HPDE6-E6E7 (cell line): Measurements from ENCODE around the gene PDK2.

Experiments
- DNase-seq: peaks from one replicate; pipeline ENCODE4 v3.0.0; 2011; ENCODE audit warnings: missing footprints; ENCODE audit errors: extremely low spot score

The PDK2 gene

DNA sequence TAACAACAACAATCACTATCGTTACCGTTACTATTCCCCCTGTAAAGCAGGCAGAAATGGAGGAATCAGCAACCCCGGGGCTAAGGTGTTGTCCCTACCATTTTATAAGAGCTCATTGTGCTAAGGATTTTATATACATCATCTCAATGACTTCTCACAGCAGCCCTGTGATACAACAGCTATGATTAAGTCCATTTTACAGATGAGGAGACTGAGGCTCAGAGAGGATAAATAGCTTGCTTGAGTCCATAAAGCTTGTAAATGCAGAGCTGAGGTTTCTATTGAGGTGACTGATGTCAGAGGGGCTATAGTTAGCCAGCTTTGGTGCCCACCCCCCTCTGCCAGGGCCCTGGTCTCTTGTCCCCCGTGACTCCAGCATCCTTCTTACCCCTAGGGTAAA, 16.7 kb upstream of the PDK2 start:
- no peak for DNase-seq

DNA sequence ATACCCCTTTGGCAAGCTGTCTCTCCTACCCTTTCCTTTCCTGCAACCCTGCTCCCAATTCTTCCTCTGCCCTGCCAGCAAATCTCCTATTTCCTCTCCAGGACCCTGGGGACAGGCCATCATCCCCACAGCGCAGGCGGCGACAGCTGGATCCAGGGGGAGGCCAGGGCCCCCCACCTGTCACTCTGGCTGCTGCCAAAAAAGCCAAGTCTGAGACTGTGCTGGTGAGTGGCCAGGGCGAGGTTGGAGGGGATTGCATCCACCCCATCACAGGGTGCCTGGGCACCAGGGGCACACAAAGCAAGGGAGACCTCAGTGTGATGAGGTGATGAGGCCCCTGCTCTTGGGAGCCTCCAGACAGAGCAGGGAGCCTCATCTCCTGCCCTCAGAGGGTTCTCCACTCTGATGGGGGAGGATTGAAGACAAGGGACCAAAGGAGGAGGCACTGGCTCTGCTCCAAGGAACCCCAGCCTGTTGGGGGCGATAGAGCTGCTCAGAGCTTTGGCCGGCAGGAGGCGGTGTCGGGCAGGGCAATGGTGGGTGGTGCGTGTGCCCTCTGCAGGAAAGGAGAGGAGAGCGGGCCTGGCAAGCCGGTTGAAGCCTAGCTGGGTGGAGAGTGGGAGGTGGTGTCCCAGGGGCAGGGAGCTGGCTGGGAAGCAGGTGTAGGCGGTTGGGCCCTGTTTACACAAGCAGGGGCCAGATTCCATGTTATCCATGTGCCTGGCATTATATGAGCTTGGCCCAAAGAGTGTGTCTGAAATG, 15.6 kb upstream of the PDK2 start:
- DNase-seq, result no peak

DNA sequence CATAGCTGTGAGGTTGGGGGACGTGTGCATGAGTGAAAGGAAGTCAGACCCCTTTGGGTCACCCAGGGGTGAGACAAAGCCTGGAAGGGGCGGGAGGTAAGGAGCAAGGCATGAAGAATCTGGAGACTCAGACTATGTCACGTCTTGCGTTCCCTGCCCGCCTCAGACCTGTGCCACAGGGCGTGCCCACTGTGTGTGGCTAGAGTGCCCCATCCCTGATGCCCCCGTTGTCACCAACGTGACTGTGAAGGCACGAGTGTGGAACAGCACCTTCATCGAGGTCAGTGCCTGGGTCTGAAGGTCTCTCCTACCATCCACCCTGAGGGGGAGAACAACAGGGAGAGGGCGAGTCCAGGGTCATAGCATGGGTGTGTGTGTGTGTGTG, 15.1 kb upstream of the PDK2 start:
- DNase-seq, result no peak

DNA sequence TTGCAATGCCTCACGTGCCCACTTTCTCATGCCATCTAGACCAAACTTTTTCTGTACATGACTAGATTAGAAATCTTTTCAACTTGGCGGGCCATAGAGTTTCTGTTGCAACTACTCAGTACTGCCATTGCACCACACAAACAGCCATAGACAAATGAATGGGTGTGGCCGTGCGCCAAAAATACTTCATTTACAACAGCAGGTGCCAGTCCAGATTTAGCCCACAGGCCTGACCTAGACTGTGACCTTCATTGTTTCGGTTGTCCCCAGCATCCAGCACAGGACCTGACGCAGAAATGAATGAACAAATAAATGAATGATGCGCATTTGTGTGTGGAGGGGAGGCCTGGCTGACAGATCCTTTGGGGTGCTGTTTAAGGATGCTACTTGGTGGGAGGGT, 14.3 kb upstream of the PDK2 start:
- no peak for DNase-seq

DNA sequence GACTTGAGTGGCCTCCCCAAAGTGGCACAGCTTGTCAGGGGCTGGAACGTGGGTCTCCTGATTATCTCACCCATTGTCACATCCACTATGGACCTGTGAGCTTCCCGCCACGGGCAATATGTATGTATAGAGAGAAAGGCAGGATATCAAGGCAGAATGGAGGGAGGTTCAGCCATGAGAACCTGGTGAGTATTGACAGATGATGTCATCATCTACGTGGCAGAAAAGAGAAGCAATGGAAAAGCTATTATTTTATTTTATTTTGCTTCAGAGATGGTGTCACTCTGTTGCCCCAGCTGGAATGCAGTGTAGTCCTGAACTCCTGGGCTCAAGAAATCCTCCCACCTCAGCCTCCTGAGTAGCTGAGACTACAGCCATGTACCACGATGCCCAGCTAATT, 13.4 kb upstream of the PDK2 start:
- DNase-seq, result no peak

DNA sequence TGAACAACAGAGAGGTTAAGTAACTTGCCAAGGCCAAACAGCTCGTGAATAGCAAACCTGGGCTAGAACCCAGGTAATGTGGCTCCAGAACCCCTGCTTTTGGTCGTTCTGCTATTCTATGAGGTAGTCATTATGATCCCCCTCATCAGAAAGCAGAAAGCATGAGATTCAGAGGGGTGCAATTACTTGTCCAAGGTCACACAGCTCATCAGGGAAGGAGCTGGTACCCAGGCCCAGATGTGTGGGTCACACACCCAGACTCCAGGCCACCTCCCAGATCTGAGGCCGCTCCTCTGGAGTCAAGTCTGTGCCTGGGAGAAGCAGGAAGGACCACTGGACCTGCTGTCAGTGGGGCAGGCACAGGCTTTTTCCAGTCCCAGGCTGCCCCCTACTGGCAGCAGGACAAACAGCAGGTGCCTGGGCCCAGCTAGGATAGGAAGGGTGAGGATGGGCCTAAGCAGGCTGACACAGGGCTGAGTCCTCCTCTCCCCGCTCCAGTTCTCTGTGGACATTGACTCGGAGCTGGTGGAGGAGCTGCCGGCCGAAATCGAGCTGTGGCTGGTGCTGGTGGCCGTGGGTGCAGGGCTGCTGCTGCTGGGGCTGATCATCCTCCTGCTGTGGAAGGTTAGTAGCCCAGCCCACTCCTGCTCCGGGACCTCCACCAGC, 7.8 kb upstream of the PDK2 start:
- DNase-seq, result peak; percentile 69

DNA sequence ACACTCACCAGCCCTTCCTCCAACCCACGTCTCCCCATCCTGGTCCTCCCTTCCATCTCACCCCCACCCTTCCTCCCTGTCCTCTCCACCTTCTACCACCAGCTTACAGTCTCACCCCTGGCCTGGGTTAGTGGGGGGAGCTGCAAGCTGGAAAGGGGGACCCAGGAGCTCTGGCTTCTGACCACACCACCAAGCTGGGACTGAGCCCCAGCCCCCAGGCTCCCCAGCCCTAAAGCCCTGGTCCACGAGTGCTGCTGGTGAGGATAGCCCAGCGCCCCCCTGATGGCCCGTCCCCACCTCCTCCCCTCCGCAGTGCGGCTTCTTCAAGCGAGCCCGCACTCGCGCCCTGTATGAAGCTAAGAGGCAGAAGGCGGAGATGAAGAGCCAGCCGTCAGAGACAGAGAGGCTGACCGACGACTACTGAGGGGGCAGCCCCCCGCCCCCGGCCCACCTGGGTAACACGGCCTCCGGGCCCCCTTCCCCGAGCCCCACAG, 7.2 kb upstream of the PDK2 start:
- DNase-seq, result no peak

DNA sequence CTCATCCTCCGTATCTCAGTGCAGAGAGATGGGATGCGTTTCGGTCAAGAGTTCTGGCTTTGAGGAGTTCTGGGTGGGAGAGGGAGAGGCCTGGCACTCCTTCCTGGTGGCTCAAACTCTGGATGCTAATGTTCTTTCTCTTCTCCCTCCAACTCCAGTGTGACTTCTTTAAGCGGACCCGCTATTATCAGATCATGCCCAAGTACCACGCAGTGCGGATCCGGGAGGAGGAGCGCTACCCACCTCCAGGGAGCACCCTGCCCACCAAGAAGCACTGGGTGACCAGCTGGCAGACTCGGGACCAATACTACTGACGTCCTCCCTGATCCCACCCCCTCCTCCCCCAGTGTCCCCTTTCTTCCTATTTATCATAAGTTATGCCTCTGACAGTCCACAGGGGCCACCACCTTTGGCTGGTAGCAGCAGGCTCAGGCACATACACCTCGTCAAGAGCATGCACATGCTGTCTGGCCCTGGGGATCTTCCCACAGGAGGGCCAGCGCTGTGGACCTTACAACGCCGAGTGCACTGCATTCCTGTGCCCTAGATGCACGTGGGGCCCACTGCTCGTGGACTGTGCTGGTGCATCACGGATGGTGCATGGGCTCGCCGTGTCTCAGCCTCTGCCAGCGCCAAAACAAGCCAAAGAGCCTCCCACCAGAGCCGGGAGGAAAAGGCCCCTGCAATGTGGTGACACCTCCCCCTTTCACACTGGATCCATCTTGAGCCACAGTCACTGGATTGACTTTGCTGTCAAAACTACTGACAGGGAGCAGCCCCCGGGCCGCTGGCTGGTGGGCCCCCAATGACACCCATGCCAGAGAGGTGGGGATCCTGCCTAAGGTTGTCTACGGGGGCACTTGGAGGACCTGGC, 6.0 kb upstream of the PDK2 start:
- DNase-seq, result no peak

DNA sequence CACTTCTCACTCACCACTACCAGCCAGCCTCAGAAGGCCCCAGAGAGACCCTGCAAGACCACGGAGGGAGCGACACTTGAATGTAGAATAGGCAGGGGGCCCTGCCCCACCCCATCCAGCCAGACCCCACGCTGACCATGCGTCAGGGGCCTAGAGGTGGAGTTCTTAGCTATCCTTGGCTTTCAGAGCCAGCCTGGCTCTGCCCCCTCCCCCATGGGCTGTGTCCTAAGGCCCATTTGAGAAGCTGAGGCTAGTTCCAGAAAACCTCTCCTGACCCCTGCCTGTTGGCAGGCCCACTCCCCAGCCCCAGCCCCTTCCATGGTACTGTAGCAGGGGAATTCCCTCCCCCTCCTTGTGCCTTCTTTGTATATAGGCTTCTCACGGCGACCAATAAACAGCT, 5.1 kb upstream of the PDK2 start:
- no peak for DNase-seq

DNA sequence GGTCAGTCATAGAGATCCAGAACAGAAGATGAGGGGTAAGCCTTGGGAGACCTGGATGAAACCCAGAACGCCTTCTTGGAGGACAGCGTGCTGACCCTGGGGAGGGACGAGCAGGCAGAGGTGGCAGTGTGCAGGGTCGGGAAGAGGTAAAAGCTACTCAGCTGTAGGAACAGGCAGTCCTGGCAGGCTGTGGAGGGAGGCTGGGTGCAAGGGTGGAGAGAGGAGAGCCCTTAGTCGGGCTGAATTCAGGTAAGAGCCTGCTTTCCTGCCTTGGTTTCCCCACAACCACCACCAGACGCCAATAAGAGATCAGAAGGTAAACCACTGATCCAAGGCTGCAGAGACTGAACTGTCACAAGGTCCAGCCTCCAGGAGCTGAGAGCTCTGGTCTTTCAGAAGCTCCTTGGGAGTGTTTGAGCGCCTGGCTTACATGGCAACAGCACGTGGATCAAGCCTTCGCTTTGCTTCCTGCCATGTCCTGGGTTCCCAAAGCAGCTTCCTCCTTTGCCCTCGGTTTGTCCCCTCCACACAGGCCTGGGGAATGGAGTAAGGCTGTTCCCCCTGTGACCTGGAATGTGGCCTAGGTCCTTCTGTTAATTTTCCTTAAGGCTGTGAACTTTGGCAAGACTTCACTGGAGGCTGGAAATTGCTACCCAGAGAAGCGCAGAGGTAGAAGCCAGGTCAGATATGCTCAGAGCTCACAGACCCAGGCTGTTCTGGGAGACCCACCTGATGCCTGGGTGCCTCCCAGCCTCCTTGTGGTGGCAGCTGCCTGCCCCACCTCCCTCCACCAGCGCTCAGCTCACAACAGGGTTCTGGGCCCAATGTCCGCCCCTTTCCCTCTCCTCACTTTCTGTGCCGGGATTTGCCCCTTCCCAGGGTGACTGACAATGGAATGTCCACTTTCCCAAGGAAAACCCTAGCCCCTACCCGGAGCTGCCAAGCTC, 3.9 kb upstream of the PDK2 start:
- DNase-seq, result no peak

DNA sequence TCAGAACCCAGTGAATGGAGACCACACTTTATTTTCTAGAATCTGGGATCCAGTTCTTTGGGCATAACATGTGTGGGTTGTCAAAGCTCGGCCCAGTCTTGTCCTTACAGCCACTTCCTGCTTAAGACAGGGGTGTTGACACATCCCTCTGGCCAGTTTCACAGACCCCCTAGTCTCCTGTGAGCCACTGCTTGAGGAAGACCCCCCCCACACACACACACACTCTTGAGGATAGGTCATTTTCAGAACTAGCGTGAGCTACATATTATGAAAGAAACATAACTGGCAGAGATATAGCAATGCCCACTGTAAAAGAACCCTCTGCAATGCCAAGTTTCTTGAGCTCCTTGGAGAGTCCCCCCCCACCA, 3.2 kb upstream of the PDK2 start:
- no peak for DNase-seq

DNA sequence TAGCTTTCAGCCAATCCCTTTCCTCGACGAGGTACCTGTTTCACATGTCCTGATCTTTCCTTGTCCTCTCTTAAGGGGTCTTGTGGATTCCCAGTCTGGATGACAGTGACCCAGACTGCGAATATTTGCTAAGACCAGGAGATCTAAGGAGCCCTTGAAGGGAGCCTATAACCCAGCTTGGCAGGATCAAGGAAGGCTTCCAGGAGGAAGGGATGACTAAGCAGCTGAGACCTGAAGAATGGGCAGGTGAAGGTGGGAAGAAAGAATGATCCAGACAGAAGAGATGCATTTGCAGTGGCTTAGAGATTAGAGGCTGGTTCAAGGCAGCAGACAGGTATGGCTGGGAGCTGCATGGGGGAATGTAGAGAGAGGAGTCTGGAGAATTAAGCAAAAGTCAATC, 1.9 kb upstream of the PDK2 start:
- DNase-seq, result no peak

DNA sequence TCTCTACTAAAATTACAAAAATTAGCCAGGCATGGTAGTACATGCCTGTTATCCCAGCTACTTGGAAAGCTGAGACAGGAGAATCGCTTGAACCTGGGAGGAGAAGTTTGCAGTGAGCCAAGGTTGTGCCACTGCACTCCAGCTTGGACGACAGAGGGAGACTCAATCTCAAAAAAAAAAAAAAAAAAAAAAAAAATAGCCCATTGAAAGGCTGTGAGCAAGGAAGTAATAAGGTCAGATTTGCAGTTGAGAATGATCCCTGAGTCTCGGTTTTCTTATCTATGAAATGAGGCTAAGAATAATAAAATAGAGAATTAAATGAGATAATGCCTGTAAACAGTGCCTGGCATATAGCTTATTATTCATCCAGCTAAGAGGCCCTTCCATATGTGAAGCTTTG, 1.3 kb upstream of the PDK2 start:
- DNase-seq, result no peak

DNA sequence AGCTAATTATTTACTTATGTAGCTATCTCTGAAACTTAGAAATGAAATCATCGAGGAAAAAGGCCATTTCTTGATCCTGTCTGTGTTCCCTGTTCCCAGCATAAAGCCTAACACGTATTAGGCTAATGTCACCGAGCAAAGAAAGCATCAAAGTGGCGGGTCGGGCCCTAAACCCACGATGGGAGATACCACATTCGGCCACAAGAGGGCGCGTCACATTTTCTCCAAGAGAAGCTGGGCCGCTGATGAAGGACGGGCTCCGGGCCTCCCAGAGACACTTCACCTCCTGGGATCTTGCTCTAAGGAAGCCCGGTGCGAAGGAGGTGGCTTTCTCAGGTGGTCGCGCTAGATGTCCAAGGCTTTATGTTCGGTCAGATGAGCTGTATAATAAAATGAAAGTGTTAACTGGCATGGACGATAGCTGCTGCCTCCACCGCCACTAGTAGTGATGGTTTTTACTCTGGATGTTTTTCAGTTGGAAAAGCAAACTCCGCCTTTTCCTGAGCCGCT, 853 bp upstream of the PDK2 start:
- peak; percentile 83 for DNase-seq

DNA sequence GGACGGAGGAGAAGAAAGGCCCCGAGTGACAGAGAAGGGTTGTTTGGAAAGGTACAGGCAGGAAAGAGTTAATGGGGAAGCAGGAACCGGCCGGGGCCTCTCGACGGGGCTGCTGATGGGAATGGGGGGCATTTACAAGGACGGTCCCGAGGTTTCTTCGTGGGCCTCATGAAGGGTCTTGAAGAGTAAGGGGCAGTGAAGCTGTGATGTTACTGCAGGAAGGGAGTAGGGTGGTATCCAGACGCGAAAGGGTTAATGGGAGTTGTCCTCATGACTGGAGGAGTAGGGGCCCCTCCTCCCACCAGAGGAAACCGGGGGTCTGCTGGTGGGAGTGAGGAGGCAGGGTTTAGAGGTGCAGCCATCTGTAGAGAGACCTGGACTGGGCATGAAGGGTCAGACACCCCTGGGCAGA, 481 bp downstream of the PDK2 start:
- no peak for DNase-seq

DNA sequence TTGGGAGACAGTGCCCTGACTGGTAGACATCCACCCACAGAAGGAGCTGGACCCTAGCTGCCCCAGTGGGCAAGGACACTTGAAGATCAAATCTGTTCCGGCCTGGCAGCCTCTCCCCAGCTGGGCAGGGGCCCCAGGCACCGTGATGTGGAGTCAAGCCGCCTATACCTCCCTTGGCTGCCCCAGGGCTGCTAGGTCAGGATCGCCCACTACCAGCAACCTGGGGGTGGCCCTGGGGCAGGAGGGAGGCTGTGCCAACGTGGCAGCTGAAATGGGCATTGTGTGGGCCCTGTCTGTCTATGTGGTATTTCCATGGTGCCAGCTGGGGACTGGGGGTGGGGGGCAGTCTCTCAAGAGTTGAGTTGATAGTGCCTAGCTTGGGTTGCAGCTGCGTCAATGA, 941 bp downstream of the PDK2 start:
- DNase-seq, result no peak

DNA sequence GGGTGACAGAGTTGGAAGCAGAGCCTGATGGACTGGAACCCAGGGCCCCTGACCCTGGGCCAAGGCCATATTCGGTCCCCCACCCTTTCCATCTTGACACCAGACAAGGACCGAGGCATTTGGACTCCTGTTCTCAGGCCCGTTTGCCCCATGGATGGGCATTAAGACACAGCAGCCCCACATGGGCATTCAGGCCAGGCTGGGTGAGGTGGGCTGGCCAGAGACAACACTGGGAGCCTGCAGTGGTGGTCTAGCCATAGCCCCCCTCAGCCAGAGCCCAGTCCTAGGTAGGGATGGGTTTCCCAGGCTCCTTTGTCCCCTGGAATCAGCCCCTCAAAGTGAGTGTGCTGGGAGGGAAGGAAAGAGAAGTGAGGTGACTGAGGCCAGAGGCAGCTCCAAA, 1.6 kb downstream of the PDK2 start:
- DNase-seq, result no peak

DNA sequence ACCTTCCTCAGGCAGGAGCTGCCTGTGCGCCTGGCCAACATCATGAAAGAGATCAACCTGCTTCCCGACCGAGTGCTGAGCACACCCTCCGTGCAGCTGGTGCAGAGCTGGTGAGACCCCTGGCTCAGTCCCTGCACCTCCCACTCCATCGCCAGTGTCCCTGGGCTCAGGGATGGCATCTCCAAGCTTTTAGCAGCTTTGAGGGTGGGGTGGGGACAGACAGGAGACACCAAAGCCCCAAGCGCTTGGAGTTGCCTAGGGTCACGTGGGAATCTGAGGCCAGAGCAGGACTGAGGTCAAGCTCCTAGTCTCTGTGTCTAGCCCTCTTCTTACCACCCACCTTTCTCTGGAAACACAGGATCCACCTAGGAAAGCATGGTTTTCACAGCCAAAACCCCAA, 2.3 kb downstream of the PDK2 start:
- DNase-seq, result no peak

DNA sequence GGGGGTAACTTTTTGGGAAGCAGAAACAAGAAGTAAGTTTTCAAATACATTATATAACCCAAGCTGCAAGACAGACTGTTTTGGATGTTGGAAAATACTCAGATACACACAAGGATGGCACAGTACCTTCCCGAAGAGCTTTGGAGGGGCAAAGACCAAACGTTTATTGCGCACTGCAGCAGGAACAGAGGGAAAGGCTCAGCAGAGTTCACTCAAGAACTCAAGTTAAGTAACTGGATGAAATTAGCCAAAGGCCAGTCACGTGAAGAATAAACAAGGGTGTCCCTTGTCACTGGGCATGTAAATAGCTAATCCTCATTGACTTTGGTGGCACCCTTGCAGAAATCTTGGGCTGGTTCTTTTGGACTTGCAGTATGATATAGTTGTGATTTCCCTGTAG, 2.8 kb downstream of the PDK2 start:
- no peak for DNase-seq

DNA sequence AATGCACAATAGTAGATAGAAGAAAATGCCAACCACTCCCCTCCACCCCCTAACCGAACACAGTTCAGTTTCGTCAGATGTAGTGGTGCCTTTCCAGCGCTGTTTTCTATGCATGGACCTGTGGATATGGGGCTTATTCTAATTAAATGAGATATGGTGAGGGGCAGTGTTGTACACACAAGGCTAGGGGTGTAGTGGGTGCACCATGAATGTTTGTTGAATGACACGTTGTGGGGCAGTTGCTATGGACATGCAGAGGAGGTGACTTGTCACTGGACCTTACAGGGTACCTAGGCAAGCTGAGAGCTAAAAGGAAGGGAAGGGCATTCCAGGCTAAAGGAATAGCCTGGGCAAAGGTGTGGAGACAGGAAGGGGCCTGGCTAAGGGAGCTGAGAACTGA, 3.4 kb downstream of the PDK2 start:
- no peak for DNase-seq

DNA sequence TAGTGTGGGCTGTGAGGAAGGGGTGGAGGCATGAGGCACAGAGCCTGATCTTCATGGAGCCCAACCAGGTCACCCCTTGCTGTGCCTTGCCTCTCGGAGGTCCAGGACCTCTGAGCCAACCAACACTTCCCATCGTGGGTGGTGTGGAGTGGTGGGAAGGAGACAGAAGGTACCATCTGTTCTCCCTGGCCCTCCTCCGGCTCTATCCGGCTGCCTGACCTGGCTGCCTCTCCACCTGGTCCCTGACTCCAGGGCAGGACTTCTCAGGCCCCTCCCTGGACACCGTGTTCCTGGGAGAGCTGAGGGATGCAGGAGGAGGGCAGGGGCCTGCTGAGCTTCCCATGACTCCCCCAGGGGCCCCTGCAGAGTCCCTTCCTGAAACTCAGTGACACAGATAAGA, 3.9 kb downstream of the PDK2 start:
- DNase-seq, result no peak
